Gastrocnemius medialis (tissue), 4 donors: ENCODE results near the gene DYNLT4.
A peak's percentile ranks its signal among the peaks of the same experiment; 100 is the strongest.

Experiments
- POLR2A ChIP-seq, 2 donors: fragments of 450-650 bp; IDR thresholded peaks; one replicate each; pipeline ENCODE4 v1.6.1; 2017; ENCODE audit warnings: antibody characterized with exemption in 2 of 2, mild to moderate bottlenecking in 2 of 2, moderate library complexity in 2 of 2
- TF ChIP-seq, protein P1 (sequence below), 5 experiments: fragments of 450-650 bp in 3 of 5; fragments of 200-600 bp in 2 of 5; sonication (generic) in 2 of 5; IDR thresholded peaks in 4 of 5; conservative IDR thresholded peaks in 1 of 5; 1 replicate in 4 of 5; 2 replicates in 1 of 5; pipeline ENCODE4 v1.5.1; 2016 to 2019; ENCODE audit warnings: antibody characterized with exemption in 5 of 5, mild to moderate bottlenecking in 3 of 5, moderate library complexity in 3 of 5

- TF ChIP-seq, protein P1, sequence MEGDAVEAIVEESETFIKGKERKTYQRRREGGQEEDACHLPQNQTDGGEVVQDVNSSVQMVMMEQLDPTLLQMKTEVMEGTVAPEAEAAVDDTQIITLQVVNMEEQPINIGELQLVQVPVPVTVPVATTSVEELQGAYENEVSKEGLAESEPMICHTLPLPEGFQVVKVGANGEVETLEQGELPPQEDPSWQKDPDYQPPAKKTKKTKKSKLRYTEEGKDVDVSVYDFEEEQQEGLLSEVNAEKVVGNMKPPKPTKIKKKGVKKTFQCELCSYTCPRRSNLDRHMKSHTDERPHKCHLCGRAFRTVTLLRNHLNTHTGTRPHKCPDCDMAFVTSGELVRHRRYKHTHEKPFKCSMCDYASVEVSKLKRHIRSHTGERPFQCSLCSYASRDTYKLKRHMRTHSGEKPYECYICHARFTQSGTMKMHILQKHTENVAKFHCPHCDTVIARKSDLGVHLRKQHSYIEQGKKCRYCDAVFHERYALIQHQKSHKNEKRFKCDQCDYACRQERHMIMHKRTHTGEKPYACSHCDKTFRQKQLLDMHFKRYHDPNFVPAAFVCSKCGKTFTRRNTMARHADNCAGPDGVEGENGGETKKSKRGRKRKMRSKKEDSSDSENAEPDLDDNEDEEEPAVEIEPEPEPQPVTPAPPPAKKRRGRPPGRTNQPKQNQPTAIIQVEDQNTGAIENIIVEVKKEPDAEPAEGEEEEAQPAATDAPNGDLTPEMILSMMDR (IDR thresholded peaks at IDR 0.05 in 4 of 5, conservative IDR thresholded peaks at IDR 0.05 in 1 of 5) = peak in 1 of 5 experiments; percentile 19
- peak; percentile 36 to 52 for TF ChIP-seq POLR2A (IDR thresholded peaks at IDR 0.05)
These were observed 362 bp upstream of the DYNLT4 start for GRCh38 chr1:44807364-44808062.
